ENCODE results near the gene WDR4.

DNA sequence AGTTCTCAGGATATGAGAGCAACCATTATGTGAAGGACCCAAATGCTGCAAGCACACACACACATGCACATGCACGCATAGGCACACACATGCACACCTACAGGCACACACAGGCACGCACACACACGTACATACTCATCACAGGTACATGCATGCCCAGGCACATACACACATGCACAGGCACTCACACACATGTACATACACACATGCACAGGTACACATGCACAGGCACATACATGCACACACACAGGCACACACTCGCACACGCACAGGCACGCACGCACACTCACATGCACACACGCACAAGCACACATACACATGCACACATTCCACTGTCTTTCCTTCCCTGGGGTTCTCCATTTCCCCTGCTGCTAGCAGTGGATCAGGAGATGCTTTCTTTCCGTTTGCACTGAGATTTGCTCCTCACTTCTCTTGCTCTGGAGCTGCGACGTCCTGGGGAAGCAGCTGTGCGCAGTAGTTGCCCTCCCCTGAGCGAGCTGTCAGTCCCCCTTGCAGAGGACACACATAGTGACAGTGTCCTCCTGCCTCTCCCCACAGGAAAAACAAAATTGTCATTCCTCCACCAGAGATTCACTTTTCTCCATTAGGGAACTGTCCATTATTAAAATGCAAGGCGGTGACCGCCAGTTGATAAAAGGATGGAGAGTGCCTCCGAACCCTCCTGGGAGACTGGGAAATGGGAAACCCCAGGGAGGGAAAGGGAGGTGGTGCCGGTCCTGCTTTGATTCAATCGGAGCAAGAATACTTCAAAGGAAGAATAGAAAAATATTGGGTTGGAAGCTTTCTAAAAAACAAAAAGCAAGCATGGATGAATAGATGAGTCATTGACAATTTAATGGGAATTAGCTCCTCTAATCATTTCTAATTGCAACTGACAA lies 69.5 kb downstream of the WDR4 start:
- TF ChIP-seq ZNF274 (IDR thresholded peaks at IDR 0.05; ENCODE audit: insufficient read depth, insufficient read length) (no peak), EZH2 (IDR thresholded peaks at IDR 0.05; ENCODE audit: borderline replicate concordance, control insufficient read depth, low read depth, low read length) (no peak), CHD2 (IDR thresholded peaks at IDR 0.05; ENCODE audit: borderline replicate concordance, low read depth, low read length) (no peak), SIN3A (IDR thresholded peaks at IDR 0.05; ENCODE audit: low read depth, low read length) (no peak), RFX5 (IDR thresholded peaks at IDR 0.05; ENCODE audit: low read depth, low read length) (no peak), CREB1 (IDR thresholded peaks at IDR 0.05; ENCODE audit: low read depth) (no peak), ZNF24 (IDR thresholded peaks at IDR 0.05) (no peak)
- TF ChIP-seq, protein P1, sequence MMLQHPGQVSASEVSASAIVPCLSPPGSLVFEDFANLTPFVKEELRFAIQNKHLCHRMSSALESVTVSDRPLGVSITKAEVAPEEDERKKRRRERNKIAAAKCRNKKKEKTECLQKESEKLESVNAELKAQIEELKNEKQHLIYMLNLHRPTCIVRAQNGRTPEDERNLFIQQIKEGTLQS (IDR thresholded peaks at IDR 0.05; ENCODE audit: borderline replicate concordance, extremely low read depth, low read depth, low read length): no peak
- TF ChIP-seq, protein P2, sequence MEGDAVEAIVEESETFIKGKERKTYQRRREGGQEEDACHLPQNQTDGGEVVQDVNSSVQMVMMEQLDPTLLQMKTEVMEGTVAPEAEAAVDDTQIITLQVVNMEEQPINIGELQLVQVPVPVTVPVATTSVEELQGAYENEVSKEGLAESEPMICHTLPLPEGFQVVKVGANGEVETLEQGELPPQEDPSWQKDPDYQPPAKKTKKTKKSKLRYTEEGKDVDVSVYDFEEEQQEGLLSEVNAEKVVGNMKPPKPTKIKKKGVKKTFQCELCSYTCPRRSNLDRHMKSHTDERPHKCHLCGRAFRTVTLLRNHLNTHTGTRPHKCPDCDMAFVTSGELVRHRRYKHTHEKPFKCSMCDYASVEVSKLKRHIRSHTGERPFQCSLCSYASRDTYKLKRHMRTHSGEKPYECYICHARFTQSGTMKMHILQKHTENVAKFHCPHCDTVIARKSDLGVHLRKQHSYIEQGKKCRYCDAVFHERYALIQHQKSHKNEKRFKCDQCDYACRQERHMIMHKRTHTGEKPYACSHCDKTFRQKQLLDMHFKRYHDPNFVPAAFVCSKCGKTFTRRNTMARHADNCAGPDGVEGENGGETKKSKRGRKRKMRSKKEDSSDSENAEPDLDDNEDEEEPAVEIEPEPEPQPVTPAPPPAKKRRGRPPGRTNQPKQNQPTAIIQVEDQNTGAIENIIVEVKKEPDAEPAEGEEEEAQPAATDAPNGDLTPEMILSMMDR (IDR thresholded peaks at IDR 0.05 in 2 of 3, conservative IDR thresholded peaks at IDR 0.05 in 1 of 3; ENCODE audit: control insufficient read depth in 2 of 3, extremely low read depth in 1 of 3, insufficient read depth in 1 of 3, low read depth in 3 of 3, low read length in 3 of 3): no peak
- TF ChIP-seq, protein P3, sequence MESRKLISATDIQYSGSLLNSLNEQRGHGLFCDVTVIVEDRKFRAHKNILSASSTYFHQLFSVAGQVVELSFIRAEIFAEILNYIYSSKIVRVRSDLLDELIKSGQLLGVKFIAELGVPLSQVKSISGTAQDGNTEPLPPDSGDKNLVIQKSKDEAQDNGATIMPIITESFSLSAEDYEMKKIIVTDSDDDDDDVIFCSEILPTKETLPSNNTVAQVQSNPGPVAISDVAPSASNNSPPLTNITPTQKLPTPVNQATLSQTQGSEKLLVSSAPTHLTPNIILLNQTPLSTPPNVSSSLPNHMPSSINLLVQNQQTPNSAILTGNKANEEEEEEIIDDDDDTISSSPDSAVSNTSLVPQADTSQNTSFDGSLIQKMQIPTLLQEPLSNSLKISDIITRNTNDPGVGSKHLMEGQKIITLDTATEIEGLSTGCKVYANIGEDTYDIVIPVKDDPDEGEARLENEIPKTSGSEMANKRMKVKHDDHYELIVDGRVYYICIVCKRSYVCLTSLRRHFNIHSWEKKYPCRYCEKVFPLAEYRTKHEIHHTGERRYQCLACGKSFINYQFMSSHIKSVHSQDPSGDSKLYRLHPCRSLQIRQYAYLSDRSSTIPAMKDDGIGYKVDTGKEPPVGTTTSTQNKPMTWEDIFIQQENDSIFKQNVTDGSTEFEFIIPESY (IDR thresholded peaks at IDR 0.05): no peak
- TF ChIP-seq, protein P4, sequence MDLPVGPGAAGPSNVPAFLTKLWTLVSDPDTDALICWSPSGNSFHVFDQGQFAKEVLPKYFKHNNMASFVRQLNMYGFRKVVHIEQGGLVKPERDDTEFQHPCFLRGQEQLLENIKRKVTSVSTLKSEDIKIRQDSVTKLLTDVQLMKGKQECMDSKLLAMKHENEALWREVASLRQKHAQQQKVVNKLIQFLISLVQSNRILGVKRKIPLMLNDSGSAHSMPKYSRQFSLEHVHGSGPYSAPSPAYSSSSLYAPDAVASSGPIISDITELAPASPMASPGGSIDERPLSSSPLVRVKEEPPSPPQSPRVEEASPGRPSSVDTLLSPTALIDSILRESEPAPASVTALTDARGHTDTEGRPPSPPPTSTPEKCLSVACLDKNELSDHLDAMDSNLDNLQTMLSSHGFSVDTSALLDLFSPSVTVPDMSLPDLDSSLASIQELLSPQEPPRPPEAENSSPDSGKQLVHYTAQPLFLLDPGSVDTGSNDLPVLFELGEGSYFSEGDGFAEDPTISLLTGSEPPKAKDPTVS (IDR thresholded peaks at IDR 0.05; ENCODE audit: low read depth, low read length): no peak
